AG10803 (cell line): ENCODE measurements around the gene ME1.

Experiments
- DNase-seq: peaks from one replicate; pipeline ENCODE4 v3.0.0; 2010; ENCODE audit warnings: low read depth
- H3K4me3 ChIP-seq: 2 replicates; pipeline ENCODE4 v1.5.1; 2011; ENCODE audit warnings: mild to moderate bottlenecking, low read length, control low read depth
- CTCF ChIP-seq: conservative IDR thresholded peaks from 2 replicates; pipeline ENCODE4 v1.5.1; 2011; ENCODE audit warnings: mild to moderate bottlenecking, low read length, control low read depth, inconsistent platforms

The ME1 gene

DNA sequence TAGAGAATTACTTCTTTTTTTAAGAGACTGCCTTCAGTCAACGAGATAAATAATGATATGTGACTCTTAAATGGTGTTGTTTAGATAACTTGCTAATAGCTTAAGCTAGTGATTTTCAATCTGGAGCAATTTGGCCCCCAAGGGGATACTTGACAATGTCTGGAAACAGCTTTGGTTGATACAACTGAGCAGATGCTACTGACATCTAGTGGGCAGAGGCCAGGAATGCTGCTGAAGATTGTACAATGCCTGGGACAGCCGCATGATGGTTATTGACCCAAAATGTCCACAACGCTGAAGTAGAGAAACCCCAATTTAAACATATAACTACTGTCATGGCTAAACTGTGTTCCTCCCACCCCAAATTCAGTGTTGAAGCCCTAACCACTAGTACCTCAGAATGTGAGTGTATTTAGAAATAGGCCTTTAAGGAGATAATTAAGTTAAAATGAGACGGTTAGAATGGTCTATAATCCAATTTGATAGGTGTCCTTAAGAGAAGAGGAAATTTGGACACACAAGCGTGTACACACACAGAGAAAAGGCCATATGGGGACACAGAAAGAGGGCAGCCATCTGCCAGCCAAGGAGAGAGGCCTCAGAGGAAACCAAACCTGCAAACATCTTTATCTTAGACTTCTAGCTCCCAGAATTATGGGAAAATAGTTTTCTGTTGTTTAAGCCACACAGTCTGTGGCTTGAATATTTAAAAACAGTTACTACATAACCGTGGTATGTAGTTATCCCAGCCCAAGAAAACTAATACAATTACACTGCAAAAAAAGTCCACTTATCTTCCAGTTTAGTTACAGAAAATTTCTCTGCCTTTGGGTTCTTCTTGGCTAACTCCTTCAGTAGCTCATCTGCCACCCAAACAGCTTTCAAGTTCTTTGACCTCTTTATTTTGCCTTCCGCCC lies 215.5 kb downstream of the ME1 start:
- no peak overlapping the region for H3K4me3 ChIP-seq
- DNase-seq, result peak; percentile 80
- peak; percentile 97 for TF ChIP-seq CTCF

GRCh38 chr6:83202031-83202430 lies 228.8 kb downstream of the ME1 start:
- no peak overlapping the region for H3K4me3 ChIP-seq
- no peak for DNase-seq
- TF ChIP-seq CTCF, result no peak

GRCh38 chr6:83199863-83200225 lies 231.0 kb downstream of the ME1 start:
- H3K4me3 ChIP-seq, result no peak overlapping the region
- no peak for TF ChIP-seq CTCF
- DNase-seq, result peak; percentile 37

- TF ChIP-seq CTCF, result no peak
- DNase-seq, result no peak
- H3K4me3 ChIP-seq, result no peak overlapping the region
These were observed 231.5 kb downstream of the ME1 start for GRCh38 chr6:83199173-83199862.

GRCh38 chr6:83198486-83199172 lies 232.2 kb downstream of the ME1 start:
- no peak for TF ChIP-seq CTCF
- DNase-seq, result peak; percentile 39
- H3K4me3 ChIP-seq, result no peak overlapping the region

DNA sequence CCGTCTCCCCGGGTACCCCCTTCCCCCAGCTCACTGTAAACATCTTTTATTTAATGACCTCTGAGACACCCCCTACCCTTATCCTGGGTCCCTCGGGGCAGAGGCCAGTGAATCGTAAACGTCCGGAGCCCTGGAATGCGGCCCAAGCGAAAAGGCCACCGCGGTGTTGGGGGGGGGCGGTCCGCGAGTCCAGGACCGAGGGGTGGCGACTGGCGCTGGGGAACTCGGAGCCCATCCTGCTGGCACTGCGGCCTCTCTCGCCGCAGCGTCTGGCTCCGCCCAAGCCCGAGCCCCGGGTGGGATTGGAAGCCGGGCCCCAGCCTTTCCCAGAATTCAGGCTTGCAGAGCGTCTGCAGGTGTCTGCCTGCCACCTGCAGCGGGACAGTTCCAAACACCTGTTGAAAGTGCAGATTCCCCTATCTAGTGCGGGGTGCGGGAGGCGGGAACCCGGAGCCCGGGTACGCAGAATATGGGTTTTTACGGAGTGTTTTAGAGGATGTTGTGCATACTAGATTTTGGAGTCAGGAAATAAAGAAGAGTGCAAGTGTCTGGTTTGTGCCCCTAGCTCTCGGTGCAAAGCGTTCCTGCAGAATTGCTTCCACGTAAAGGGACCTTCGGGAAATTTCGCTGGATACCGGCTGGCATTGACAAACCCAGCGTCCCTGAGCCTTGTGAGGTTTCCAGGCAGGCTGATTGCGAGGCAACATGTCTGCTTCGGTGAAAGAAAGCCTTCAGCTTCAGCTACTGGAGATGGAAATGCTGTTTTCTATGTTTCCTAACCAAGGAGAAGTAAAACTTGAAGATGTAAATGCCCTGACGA lies 236.9 kb downstream of the ME1 start:
- H3K4me3 ChIP-seq, result peak overlapping the region; percentile 86
- DNase-seq, result peak; percentile 21
- TF ChIP-seq CTCF, result no peak
